Skeletal muscle satellite cell (primary cell): ENCODE results near the gene CFAP206. TPM values are rescaled to one million over a fixed set of nuclear protein-coding genes. Genes with fewer than 3 reads are reported as not detected.
A peak's percentile ranks its signal among the peaks of the same experiment; 100 is the strongest.

Experiments
- H3K27me3 ChIP-seq: 2 replicates; pipeline ENCODE4 v1.7.0; 2013; ENCODE audit warnings: low read length; ENCODE audit not compliant: control insufficient read depth, insufficient read depth
- H3K36me3 ChIP-seq: 2 replicates; pipeline ENCODE4 v1.7.0; 2013; ENCODE audit warnings: mild to moderate bottlenecking, control low read depth, low read length; ENCODE audit not compliant: insufficient read depth
- H3K4me1 ChIP-seq: 2 replicates; pipeline ENCODE4 v1.7.0; 2013; ENCODE audit warnings: low read length; ENCODE audit not compliant: control insufficient read depth, insufficient read depth
- H3K4me2 ChIP-seq: 2 replicates; pipeline ENCODE4 v1.7.0; 2013; ENCODE audit warnings: mild to moderate bottlenecking, low read length
- H3K4me3 ChIP-seq: 2 replicates; pipeline ENCODE4 v1.7.0; 2013; ENCODE audit warnings: low read length
- H3K9ac ChIP-seq: 2 replicates; pipeline ENCODE4 v1.7.0; 2013; ENCODE audit warnings: mild to moderate bottlenecking, low read depth, low read length, moderate library complexity
- H3K9me3 ChIP-seq: replicated peaks from 2 replicates; pipeline ENCODE4 v1.7.0; 2013; ENCODE audit warnings: mild to moderate bottlenecking, control low read depth, low read length
- total RNA-seq: library from RNA; depleted of rRNA; stranded (reverse); fragments of >200 nt; gene quantifications from 2 replicates; pipeline ENCODE4 v1.2.3, GENCODE V29; 2012; rRNA removed

The CFAP206 gene
- 0.44 and 0.51 TPM in 2 replicates for total RNA-seq

GRCh38 chr6:87407901-87408720, at the start of gene CFAP206:
TSS of gene CFAP206 (plus strand) at chr6:87407972. CDS start at chr6:87409840, 1,868 bp downstream.
- H3K4me3 ChIP-seq = peak within 1 kb of the TSS; percentile 95
- no peaks in the 10 kb centered on the region for H3K9me3 ChIP-seq
- H3K4me2 ChIP-seq = peak within 1 kb of the TSS; percentile 82
- peak within 1 kb of the TSS; percentile 79 for H3K9ac ChIP-seq
- H3K27me3 ChIP-seq = peaks cover 10% of the 10 kb centered on the region
- H3K4me1 ChIP-seq = peaks cover 3% of the 10 kb centered on the region
- H3K36me3 ChIP-seq = no peaks in the 10 kb centered on the region

- Histone ChIP-seq H3K4me1 (no peaks in the 10 kb centered on the region), H3K9ac (no peak overlapping the region), H3K27me3 (no peaks in the 10 kb centered on the region), H3K9me3 (no peaks in the 10 kb centered on the region), H3K36me3 (no peaks in the 10 kb centered on the region), H3K4me2 (no peak overlapping the region), H3K4me3 (no peak overlapping the region)
Observed at GRCh38 chr6:87364602-87365252, 43.0 kb upstream of the CFAP206 start.

- no peak overlapping the region for H3K4me3 ChIP-seq
- no peaks in the 10 kb centered on the region for H3K27me3 ChIP-seq
- no peaks in the 10 kb centered on the region for H3K4me1 ChIP-seq
- H3K9ac ChIP-seq = no peak overlapping the region
- H3K9me3 ChIP-seq = no peaks in the 10 kb centered on the region
- no peaks in the 10 kb centered on the region for H3K36me3 ChIP-seq
- no peak overlapping the region for H3K4me2 ChIP-seq
Observed at GRCh38 chr6:87366072-87366827, 41.5 kb upstream of the CFAP206 start.

GRCh38 chr6:87366899-87367298, 40.9 kb upstream of the CFAP206 start:
- Histone ChIP-seq H3K9ac (no peak overlapping the region), H3K27me3 (no peaks in the 10 kb centered on the region), H3K4me3 (no peak overlapping the region), H3K4me2 (no peak overlapping the region), H3K4me1 (no peaks in the 10 kb centered on the region), H3K9me3 (no peaks in the 10 kb centered on the region), H3K36me3 (no peaks in the 10 kb centered on the region)

GRCh38 chr6:87373377-87373776, 34.4 kb upstream of the CFAP206 start:
- no peaks in the 10 kb centered on the region for H3K4me1 ChIP-seq
- no peaks in the 10 kb centered on the region for H3K36me3 ChIP-seq
- H3K27me3 ChIP-seq = no peaks in the 10 kb centered on the region
- no peak overlapping the region for H3K9ac ChIP-seq
- no peaks in the 10 kb centered on the region for H3K9me3 ChIP-seq
- H3K4me2 ChIP-seq = no peak overlapping the region
- H3K4me3 ChIP-seq = no peak overlapping the region

- H3K9me3 ChIP-seq = no peaks in the 10 kb centered on the region
- H3K36me3 ChIP-seq = no peaks in the 10 kb centered on the region
- H3K27me3 ChIP-seq = no peaks in the 10 kb centered on the region
- no peak overlapping the region for H3K4me3 ChIP-seq
- H3K4me2 ChIP-seq = no peak overlapping the region
- no peaks in the 10 kb centered on the region for H3K4me1 ChIP-seq
- no peak overlapping the region for H3K9ac ChIP-seq
Observed at GRCh38 chr6:87375315-87375714, 32.5 kb upstream of the CFAP206 start.

- Histone ChIP-seq H3K4me2 (no peak overlapping the region), H3K27me3 (no peaks in the 10 kb centered on the region), H3K9me3 (no peaks in the 10 kb centered on the region)
Observed at GRCh38 chr6:87376643-87377042, 31.1 kb upstream of the CFAP206 start.

GRCh38 chr6:87378947-87379346, 28.8 kb upstream of the CFAP206 start:
- Histone ChIP-seq H3K9ac (no peak overlapping the region), H3K4me2 (no peak overlapping the region), H3K4me3 (no peak overlapping the region), H3K9me3 (no peaks in the 10 kb centered on the region), H3K36me3 (no peaks in the 10 kb centered on the region), H3K27me3 (no peaks in the 10 kb centered on the region), H3K4me1 (no peaks in the 10 kb centered on the region)

More at GRCh38 chr6:87376643-87377042, 31.1 kb upstream of the CFAP206 start:
- Histone ChIP-seq H3K9ac (no peak overlapping the region), H3K36me3 (no peaks in the 10 kb centered on the region), H3K4me1 (no peaks in the 10 kb centered on the region), H3K4me3 (no peak overlapping the region)

- Histone ChIP-seq H3K9me3 (no peaks in the 10 kb centered on the region), H3K27me3 (no peaks in the 10 kb centered on the region)
Observed at GRCh38 chr6:87382861-87383260, 24.9 kb upstream of the CFAP206 start.

GRCh38 chr6:87384038-87384437, 23.7 kb upstream of the CFAP206 start:
- Histone ChIP-seq H3K9ac (no peak overlapping the region), H3K27me3 (no peaks in the 10 kb centered on the region), H3K4me2 (no peak overlapping the region), H3K9me3 (no peaks in the 10 kb centered on the region), H3K4me1 (no peaks in the 10 kb centered on the region), H3K36me3 (no peaks in the 10 kb centered on the region), H3K4me3 (no peak overlapping the region)

More at GRCh38 chr6:87382861-87383260, 24.9 kb upstream of the CFAP206 start:
- Histone ChIP-seq H3K4me3 (no peak overlapping the region), H3K36me3 (no peaks in the 10 kb centered on the region), H3K9ac (no peak overlapping the region), H3K4me1 (no peaks in the 10 kb centered on the region), H3K4me2 (no peak overlapping the region)

- H3K9me3 ChIP-seq = no peaks in the 10 kb centered on the region
- H3K27me3 ChIP-seq = no peaks in the 10 kb centered on the region
- H3K4me2 ChIP-seq = no peak overlapping the region
- no peak overlapping the region for H3K4me3 ChIP-seq
- H3K4me1 ChIP-seq = no peaks in the 10 kb centered on the region
- no peak overlapping the region for H3K9ac ChIP-seq
- H3K36me3 ChIP-seq = no peaks in the 10 kb centered on the region
Observed at GRCh38 chr6:87384449-87384848, 23.3 kb upstream of the CFAP206 start.
